Tibial nerve (tissue), 4 donors: ENCODE results near the gene NLGN2. TPM values are rescaled to one million over a fixed set of nuclear protein-coding genes. Genes with fewer than 3 reads are reported as not detected.

Source experiments
- DNase-seq, 2 donors: peaks; one replicate each; pipeline ENCODE4 v3.0.0-alpha.2; 2019; ENCODE audit warnings: low spot score in 2 of 2
- H3K27ac ChIP-seq, 4 donors: fragments of 200-600 bp; sonication (generic) in 3 of 4; one replicate each; pipeline ENCODE4 v1.5.1; 2017 to 2019; ENCODE audit warnings: mild to moderate bottlenecking in 1 of 4
- H3K27me3 ChIP-seq, 2 donors: fragments of 200-600 bp; sonication (generic) in 1 of 2; one replicate each; pipeline versions ENCODE4 v1.5.1 to v1.6.0; 2017 to 2019
- H3K36me3 ChIP-seq, 3 donors: fragments of 200-600 bp; sonication (generic); one replicate each; pipeline ENCODE4 v1.5.1; 2018 to 2019
- H3K4me1 ChIP-seq, 4 donors: fragments of 200-600 bp; sonication (generic) in 3 of 4; one replicate each; pipeline ENCODE4 v1.5.1; 2017 to 2019
- H3K4me3 ChIP-seq, 4 donors: fragments of 200-600 bp; sonication (generic) in 3 of 4; one replicate each; pipeline ENCODE4 v1.5.1; 2017 to 2019; ENCODE audit warnings: mild to moderate bottlenecking in 1 of 4, moderate library complexity in 1 of 4
- H3K9me3 ChIP-seq, 4 donors: fragments of 200-600 bp; sonication (generic) in 3 of 4; one replicate each; pipeline ENCODE4 v1.5.1; 2017 to 2019
- EP300 ChIP-seq, 2 donors: sonication (generic); formaldehyde crosslinking; IDR thresholded peaks; one replicate each; pipeline ENCODE4 v1.6.1; 2017; ENCODE audit warnings: antibody characterized with exemption in 2 of 2, mild to moderate bottlenecking in 1 of 2
- POLR2A ChIP-seq, 2 donors: fragments of 450-650 bp; IDR thresholded peaks; one replicate each; pipeline ENCODE4 v1.6.1; 2017; ENCODE audit warnings: antibody characterized with exemption in 2 of 2, mild to moderate bottlenecking in 2 of 2, moderate library complexity in 2 of 2
- WGBS, 2 donors: methylation state at CpG; one replicate each; pipeline ENCODE4 v1.1.5; 2018; 5-methylcytosine and 5-hydroxymethylcytosine counted together
- total RNA-seq, 4 donors: library from RNA; depleted of rRNA; stranded (reverse); fragments of >200 nt; gene quantifications; one replicate each; pipeline ENCODE4 v1.1.0, GENCODE V29; 2016
- TF ChIP-seq, protein P1 (sequence below), 5 experiments: fragments of 200-600 bp in 3 of 5; fragments of 450-650 bp in 2 of 5; sonication (generic) in 3 of 5; IDR thresholded peaks; one replicate each; pipeline ENCODE4 v1.5.1; 2016 to 2019; ENCODE audit warnings: antibody characterized with exemption in 5 of 5, mild to moderate bottlenecking in 3 of 5, moderate library complexity in 2 of 5

NLGN2 gene
- total RNA-seq, 4 donors from 2014 or later: 14.4 to 32.4 (median 23.9) TPM

DNA sequence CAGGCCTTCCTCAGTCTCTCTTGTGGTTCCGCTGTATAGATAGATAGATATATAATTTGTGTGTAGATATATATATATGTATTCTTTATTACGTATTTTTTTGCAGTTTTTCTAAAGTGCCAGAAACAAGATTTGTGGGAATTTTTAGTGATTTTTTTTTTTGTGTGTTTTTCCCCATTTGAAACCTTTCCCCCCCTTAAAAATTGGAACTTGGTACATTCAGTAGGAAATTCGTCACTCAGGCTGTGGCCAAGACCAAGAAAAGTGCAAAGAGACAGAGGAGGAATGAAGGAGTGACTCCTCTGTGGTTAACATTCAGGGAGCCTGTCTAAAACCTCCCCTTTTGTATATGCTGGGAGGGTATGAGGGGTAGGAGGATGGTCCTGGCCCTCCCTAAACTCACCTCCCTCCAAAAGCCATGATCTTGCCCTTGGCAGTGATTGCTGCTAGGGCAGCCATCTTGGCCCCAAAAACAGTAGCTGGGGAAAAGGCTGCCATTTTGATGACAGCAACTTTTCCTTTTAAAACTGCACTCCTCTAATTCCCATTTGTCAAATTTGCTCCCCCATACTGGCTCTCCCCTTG is 52.4 kb downstream of the NLGN2 start:
- H3K27ac ChIP-seq: peak overlapping the region in 2 of 4 donors; percentile 52 to 70
- 65 to 67% methylated on average over 3 of the region's 3 CpGs for WGBS, 2 donors

DNA sequence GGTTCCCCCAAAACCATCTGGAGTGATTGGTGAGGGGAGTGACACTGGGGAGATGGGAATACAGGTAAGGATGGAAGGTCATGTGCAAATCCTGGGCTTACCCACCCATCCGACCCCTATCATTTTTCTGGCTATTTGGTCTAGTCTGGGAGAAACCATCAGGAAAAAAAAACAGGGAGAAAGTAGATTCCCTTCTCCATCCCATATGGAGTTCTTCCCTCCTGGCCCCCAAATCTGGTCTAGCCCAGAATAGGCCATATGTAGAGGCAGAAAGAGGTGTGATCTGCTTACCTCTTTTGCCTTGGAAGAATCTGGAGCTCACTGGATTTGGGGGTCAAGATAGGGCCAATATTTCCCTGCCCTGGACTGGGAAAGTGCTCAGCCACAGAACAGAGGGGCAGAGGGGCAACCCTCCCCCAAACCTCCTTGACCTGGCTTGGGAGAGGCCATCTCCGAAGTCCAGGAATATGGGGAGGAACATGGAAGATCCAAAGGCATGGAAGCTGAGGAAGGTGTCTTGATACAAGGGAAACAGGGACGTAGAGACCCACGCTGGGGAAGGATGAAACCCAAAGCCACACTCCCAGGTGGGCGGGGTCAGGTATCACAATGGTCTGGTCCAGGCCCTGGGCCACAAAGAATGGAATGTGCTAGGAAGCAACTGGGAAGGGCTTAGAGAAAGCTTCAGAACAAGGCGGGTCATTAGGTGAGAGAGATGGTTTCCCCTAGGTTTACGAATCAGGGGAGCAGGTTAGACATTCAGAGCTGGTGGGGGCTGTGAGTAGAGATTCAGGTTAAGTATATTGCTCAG is 53.4 kb downstream of the NLGN2 start:
- Histone ChIP-seq H3K4me3 (no peak overlapping the region), H3K27ac (peak overlapping the region; percentile 22 to 79 (median 43)), H3K36me3 (peaks cover 0 to 49% (median 9%) of the 10 kb centered on the region in 3 donors), H3K9me3 (no peaks in the 10 kb centered on the region), H3K4me1 (peaks cover 0 to 38% (median 9%) of the 10 kb centered on the region in 4 donors), H3K27me3 (no peaks in the 10 kb centered on the region)
- WGBS, 2 donors: 89 to 91% methylated on average over 7 of the region's 7 CpGs
- TF ChIP-seq EP300 (IDR thresholded peaks at IDR 0.05): no peak
- TF ChIP-seq POLR2A (IDR thresholded peaks at IDR 0.05): no peak
- TF ChIP-seq, protein P1, sequence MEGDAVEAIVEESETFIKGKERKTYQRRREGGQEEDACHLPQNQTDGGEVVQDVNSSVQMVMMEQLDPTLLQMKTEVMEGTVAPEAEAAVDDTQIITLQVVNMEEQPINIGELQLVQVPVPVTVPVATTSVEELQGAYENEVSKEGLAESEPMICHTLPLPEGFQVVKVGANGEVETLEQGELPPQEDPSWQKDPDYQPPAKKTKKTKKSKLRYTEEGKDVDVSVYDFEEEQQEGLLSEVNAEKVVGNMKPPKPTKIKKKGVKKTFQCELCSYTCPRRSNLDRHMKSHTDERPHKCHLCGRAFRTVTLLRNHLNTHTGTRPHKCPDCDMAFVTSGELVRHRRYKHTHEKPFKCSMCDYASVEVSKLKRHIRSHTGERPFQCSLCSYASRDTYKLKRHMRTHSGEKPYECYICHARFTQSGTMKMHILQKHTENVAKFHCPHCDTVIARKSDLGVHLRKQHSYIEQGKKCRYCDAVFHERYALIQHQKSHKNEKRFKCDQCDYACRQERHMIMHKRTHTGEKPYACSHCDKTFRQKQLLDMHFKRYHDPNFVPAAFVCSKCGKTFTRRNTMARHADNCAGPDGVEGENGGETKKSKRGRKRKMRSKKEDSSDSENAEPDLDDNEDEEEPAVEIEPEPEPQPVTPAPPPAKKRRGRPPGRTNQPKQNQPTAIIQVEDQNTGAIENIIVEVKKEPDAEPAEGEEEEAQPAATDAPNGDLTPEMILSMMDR (IDR thresholded peaks at IDR 0.05): no peak
- no peak for DNase-seq

More for the DNA sequence above, 52.4 kb downstream of the NLGN2 start:
- no peaks in the 10 kb centered on the region for H3K9me3 ChIP-seq
- H3K4me1 ChIP-seq: peaks cover 0 to 35% (median 7%) of the 10 kb centered on the region in 4 donors
- H3K27me3 ChIP-seq: no peaks in the 10 kb centered on the region
- TF ChIP-seq, protein P1 (IDR thresholded peaks at IDR 0.05): no peak
- TF ChIP-seq EP300 (IDR thresholded peaks at IDR 0.05) (no peak), POLR2A (IDR thresholded peaks at IDR 0.05) (no peak)
- no peak for DNase-seq
- no peak overlapping the region for H3K4me3 ChIP-seq
- H3K36me3 ChIP-seq: peaks cover 0 to 39% (median 9%) of the 10 kb centered on the region in 3 donors

DNA sequence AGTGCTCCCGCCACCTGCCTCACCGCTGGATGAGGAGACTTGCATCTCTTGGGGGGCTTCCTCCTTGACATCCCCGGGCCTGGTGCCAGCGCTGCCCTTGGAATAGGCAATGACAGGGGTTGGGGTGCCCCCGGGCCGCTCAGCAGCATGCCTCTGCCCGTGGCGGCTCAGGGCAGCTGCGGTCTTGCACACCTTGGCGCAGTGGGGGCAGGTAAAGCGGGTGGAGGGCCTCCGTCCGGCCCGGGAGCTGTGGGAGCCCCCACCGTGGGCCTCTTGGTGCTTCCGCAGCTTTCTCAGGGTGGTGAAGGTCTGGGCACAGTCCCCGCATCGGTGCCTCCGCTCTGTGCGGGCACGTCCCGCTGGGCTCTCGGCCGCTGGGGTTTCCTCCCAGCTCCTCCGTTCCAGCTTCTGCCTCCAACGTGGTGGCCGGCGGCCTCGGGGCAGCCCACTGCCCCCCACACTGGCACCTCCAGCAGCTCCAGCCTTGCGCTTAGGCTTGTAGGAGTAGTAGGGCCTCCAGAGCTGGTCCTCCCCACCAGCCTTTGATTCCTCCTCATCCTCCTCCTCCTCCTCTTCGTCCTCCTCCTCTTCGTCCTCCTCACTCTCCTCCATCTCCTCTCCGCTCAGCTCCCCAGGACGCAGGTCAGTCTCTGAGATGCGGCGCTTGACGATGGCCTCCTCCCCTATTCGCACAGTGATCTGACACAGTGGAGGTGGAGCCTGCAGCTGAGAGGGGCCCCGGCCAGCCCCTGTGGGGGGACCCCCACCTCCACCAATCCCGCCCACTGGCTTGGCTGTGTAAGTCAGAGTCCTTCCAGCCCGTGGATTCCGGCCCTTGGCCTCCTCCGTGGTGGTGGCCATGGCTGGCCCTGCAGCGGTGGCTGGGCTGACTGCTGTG is 55.1 kb downstream of the NLGN2 start:
- WGBS, 2 donors: 84 to 89% methylated on average over 42 to 44 of the region's 44 CpGs
- Histone ChIP-seq H3K27me3 (no peaks in the 10 kb centered on the region), H3K36me3 (peaks cover 0 to 57% (median 9%) of the 10 kb centered on the region in 3 donors), H3K4me3 (no peak overlapping the region), H3K27ac (no peak overlapping the region), H3K4me1 (peaks cover 0 to 41% (median 18%) of the 10 kb centered on the region in 4 donors), H3K9me3 (no peaks in the 10 kb centered on the region)
- TF ChIP-seq, protein P1 (IDR thresholded peaks at IDR 0.05): no peak
- TF ChIP-seq EP300 (IDR thresholded peaks at IDR 0.05) (no peak), POLR2A (IDR thresholded peaks at IDR 0.05) (no peak)
- DNase-seq: no peak

DNA sequence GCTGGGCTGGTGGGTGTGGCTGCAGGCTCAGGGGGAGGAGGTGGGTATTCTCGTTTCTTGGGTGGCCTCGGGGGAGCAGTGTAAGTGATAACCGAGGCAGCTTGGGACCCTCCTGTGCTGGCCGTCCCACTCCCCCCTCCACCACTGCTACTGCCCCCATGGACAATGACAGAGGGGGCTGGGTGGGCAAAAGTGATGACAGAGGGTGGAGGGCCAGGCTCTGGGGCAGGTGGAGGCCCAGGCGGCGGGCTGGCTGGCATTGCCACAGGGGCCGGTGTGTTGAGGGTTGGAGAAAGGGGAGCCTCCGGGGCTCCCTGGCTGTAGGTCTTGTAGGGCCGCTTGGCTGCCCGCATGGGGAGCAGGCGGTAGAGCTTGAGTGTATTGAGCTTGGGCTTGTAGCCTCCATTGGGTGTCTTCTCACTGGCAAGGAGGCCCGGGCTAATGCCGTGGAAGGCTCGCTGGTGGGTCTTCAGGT is 55.8 kb downstream of the NLGN2 start:
- DNase-seq: no peak
- TF ChIP-seq POLR2A (IDR thresholded peaks at IDR 0.05) (no peak), EP300 (IDR thresholded peaks at IDR 0.05) (no peak)
- TF ChIP-seq, protein P1 (IDR thresholded peaks at IDR 0.05): no peak
- WGBS, 2 donors: 76 to 82% methylated on average over 9 to 14 of the region's 14 CpGs
- Histone ChIP-seq H3K4me1 (peaks cover 0 to 48% (median 21%) of the 10 kb centered on the region in 4 donors), H3K36me3 (peaks cover 0 to 57% (median 9%) of the 10 kb centered on the region in 3 donors), H3K27me3 (no peaks in the 10 kb centered on the region), H3K27ac (no peak overlapping the region), H3K9me3 (no peaks in the 10 kb centered on the region), H3K4me3 (no peak overlapping the region)
